ENCODE measurements around the gene RP9.
"Not testable (repeated sequence)": the region's sequence is repeated elsewhere in the genome, so short reads cannot be mapped to it uniquely, and the experiment has no call there.

The RP9 gene

DNA sequence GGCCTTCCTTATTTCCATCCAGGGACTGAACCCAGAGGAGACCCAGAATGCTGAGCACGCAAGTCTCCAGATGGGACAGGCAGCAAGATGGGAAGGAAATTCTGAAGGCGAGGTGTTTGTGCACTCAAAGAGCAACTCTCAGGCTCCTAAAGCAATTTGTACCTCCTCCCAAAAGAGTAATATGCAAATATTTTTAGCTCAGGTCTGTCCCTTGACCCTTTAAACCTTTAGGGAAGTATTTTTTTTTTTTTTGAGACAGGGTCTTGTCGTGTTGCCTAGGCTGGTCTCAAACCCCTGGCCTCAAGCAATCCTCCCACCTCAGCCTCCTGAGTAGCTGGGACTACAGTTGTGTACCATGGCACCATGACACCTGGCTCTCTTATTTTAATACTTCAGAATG lies 8.4 kb downstream of the RP9 start:
- TF ChIP-seq, protein P1, sequence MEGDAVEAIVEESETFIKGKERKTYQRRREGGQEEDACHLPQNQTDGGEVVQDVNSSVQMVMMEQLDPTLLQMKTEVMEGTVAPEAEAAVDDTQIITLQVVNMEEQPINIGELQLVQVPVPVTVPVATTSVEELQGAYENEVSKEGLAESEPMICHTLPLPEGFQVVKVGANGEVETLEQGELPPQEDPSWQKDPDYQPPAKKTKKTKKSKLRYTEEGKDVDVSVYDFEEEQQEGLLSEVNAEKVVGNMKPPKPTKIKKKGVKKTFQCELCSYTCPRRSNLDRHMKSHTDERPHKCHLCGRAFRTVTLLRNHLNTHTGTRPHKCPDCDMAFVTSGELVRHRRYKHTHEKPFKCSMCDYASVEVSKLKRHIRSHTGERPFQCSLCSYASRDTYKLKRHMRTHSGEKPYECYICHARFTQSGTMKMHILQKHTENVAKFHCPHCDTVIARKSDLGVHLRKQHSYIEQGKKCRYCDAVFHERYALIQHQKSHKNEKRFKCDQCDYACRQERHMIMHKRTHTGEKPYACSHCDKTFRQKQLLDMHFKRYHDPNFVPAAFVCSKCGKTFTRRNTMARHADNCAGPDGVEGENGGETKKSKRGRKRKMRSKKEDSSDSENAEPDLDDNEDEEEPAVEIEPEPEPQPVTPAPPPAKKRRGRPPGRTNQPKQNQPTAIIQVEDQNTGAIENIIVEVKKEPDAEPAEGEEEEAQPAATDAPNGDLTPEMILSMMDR (IDR thresholded peaks at IDR 0.05; ENCODE audit: low read depth, low read length, missing control alignments) = no peak
- H3K27ac ChIP-seq = no peak overlapping the region
- in situ Hi-C loops (cut with HindIII; ENCODE audit: low pct_ligation_motif_present, low sequenced_read_pairs) = no loop called here
- no peaks in the 10 kb centered on the region for H3K27me3 ChIP-seq (replicated peaks)
- no peak for DNase-seq
- no peak overlapping the region for H3K4me3 ChIP-seq (ENCODE audit: low read depth, low read length)
- peaks cover 39% of the 10 kb centered on the region for H3K36me3 ChIP-seq (replicated peaks)

GRCh38 chr7:33099154-33099940 lies 9.9 kb downstream of the RP9 start:
- peaks cover 44% of the 10 kb centered on the region for H3K36me3 ChIP-seq (replicated peaks)
- in situ Hi-C loops (cut with HindIII; ENCODE audit: low pct_ligation_motif_present, low sequenced_read_pairs) = no loop called here
- no peak for DNase-seq
- TF ChIP-seq, protein P1 (IDR thresholded peaks at IDR 0.05; ENCODE audit: low read depth, low read length, missing control alignments) = no peak
- no peak overlapping the region for H3K27ac ChIP-seq
- no peaks in the 10 kb centered on the region for H3K27me3 ChIP-seq (replicated peaks)
- no peak overlapping the region for H3K4me3 ChIP-seq (ENCODE audit: low read depth, low read length)

- in situ Hi-C loops (cut with HindIII; ENCODE audit: low pct_ligation_motif_present, low sequenced_read_pairs); H3K27ac ChIP-seq; DNase-seq; H3K4me3 ChIP-seq (ENCODE audit: low read depth, low read length); H3K27me3 ChIP-seq (replicated peaks): not testable (repeated sequence)
- H3K36me3 ChIP-seq (replicated peaks) = peaks cover 34% of the 10 kb centered on the region
Measured at GRCh38 chr7:33094745-33095275, 14.4 kb downstream of the RP9 start.

DNA sequence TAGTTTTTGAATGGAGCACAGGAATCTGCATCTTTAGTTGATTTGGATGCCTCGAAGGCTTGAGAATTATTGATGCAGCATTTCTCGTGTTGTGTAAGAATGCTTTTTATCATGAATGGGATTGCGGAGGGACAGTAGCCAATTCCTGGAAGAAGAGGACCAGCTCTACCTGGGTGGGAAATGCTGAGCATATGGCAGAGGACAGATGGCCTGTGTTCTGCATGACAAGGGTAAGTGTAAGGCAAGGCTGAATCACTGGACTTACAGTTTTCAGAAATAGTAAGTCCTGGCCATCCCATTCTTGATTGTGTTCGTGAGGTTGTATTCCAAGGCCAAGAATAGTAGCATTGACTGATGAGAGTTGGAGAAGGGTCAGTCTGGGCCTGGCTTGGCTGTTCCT lies 15.9 kb downstream of the RP9 start:
- TF ChIP-seq, protein P1 (IDR thresholded peaks at IDR 0.05; ENCODE audit: low read depth, low read length, missing control alignments) = no peak
- Histone ChIP-seq H3K36me3 (replicated peaks) (peaks cover 24% of the 10 kb centered on the region), H3K4me3 (ENCODE audit: low read depth, low read length) (no peak overlapping the region), H3K27ac (no peak overlapping the region), H3K27me3 (replicated peaks) (no peaks in the 10 kb centered on the region)
- in situ Hi-C loops (cut with HindIII; ENCODE audit: low pct_ligation_motif_present, low sequenced_read_pairs) = no loop called here
- DNase-seq = no peak

GRCh38 chr7:33091641-33092191 lies 17.5 kb downstream of the RP9 start:
- Histone ChIP-seq H3K27me3 (replicated peaks) (no peaks in the 10 kb centered on the region), H3K36me3 (replicated peaks) (peaks cover 15% of the 10 kb centered on the region), H3K4me3 (ENCODE audit: low read depth, low read length) (no peak overlapping the region), H3K27ac (no peak overlapping the region)
- no peak for DNase-seq
- TF ChIP-seq, protein P1 (IDR thresholded peaks at IDR 0.05; ENCODE audit: low read depth, low read length, missing control alignments) = no peak
- in situ Hi-C loops (cut with HindIII; ENCODE audit: low pct_ligation_motif_present, low sequenced_read_pairs) = no loop called here

DNA sequence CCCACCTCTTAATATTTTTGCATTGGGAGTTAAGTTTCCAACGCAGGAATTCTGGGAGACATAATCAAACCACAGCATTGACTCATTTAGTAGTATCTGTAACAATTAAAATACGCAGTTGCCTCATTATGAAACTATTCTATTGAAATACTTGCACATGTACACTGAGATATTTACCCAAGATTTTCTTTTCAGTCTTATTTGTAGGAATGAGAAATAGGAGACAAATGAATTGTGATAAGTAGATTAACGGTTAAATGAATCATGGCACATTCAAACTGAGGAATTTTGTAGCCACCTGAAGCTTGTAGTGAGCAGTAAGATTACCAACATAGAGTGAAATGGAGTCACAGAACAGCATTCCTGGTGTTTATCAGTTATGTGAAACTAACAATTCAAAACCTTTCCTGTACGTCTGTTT lies 18.1 kb downstream of the RP9 start:
- H3K4me3 ChIP-seq (ENCODE audit: low read depth, low read length) = no peak overlapping the region
- no peak for DNase-seq
- H3K27ac ChIP-seq = no peak overlapping the region
- in situ Hi-C loops (cut with HindIII; ENCODE audit: low pct_ligation_motif_present, low sequenced_read_pairs) = no loop called here
- TF ChIP-seq, protein P1 (IDR thresholded peaks at IDR 0.05; ENCODE audit: low read depth, low read length, missing control alignments) = no peak
- peaks cover 10% of the 10 kb centered on the region for H3K36me3 ChIP-seq (replicated peaks)
- H3K27me3 ChIP-seq (replicated peaks) = no peaks in the 10 kb centered on the region
